ENCODE data around the gene DTX1. TPM values are rescaled to one million over a fixed set of nuclear protein-coding genes. Genes with fewer than 3 reads are reported as not detected.
A peak's percentile ranks its signal among the peaks of the same experiment; 100 is the strongest.

DTX1 gene
- total RNA-seq, 1 donor from 2014 or later, result 4.3 TPM

DNA sequence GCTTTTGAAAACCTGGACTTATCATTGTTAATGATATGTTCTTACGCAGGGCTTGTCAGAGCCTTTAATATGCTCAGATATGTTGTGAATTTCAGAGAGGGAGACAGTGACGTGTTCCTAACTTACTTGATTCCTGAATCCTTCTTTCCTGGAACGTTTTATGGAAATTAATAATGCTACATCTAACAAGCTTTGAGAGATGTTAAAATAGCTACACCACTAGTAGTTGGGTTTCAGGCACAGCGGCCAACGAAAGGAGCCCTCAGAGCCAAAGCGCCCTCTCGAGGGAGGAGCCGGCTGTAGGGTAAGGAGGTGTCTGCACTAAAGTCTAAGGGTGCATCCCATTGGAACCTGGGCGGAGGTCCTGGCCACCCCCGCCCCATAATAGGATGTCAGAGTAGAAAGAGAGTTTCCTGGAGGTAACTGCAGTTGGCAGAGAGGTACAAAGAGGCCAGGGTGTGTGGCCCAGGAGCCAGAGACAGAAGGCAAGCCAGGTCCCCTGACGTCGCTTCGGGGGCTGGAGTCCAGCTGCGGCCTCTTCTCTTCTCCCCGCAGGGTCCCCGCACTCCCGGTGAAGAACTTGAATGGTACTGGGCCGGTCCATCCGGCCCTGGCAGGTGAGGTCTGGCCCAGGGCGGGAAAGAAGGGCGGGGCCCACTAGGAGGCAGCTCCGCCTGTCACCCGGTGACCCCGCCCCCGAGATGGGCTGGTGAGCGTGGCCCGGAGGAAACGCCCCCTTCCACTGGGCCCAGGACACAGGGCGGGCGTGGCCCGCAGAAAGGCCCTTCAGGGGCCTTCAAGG, 36.3 kb downstream of the DTX1 start:
- H3K27me3 Mint-ChIP-seq (ENCODE audit: unreplicated experiment), result peaks cover 14% of the 10 kb centered on the region
- peak overlapping the region; percentile 75 for H3K4me3 Mint-ChIP-seq (ENCODE audit: unreplicated experiment)
- TF ChIP-seq, protein P1, sequence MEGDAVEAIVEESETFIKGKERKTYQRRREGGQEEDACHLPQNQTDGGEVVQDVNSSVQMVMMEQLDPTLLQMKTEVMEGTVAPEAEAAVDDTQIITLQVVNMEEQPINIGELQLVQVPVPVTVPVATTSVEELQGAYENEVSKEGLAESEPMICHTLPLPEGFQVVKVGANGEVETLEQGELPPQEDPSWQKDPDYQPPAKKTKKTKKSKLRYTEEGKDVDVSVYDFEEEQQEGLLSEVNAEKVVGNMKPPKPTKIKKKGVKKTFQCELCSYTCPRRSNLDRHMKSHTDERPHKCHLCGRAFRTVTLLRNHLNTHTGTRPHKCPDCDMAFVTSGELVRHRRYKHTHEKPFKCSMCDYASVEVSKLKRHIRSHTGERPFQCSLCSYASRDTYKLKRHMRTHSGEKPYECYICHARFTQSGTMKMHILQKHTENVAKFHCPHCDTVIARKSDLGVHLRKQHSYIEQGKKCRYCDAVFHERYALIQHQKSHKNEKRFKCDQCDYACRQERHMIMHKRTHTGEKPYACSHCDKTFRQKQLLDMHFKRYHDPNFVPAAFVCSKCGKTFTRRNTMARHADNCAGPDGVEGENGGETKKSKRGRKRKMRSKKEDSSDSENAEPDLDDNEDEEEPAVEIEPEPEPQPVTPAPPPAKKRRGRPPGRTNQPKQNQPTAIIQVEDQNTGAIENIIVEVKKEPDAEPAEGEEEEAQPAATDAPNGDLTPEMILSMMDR (IDR thresholded peaks at IDR 0.05; ENCODE audit: partially characterized antibody, unreplicated experiment), result no peak
- H3K4me1 Mint-ChIP-seq (ENCODE audit: low read depth, unreplicated experiment), result peaks cover 20% of the 10 kb centered on the region
- peak; percentile 59 for DNase-seq
- no peak overlapping the region for H3K27ac Mint-ChIP-seq (ENCODE audit: unreplicated experiment)
- peaks cover 2% of the 10 kb centered on the region for H3K9me3 Mint-ChIP-seq (ENCODE audit: unreplicated experiment)
- no peaks in the 10 kb centered on the region for H3K36me3 Mint-ChIP-seq (ENCODE audit: unreplicated experiment)

DNA sequence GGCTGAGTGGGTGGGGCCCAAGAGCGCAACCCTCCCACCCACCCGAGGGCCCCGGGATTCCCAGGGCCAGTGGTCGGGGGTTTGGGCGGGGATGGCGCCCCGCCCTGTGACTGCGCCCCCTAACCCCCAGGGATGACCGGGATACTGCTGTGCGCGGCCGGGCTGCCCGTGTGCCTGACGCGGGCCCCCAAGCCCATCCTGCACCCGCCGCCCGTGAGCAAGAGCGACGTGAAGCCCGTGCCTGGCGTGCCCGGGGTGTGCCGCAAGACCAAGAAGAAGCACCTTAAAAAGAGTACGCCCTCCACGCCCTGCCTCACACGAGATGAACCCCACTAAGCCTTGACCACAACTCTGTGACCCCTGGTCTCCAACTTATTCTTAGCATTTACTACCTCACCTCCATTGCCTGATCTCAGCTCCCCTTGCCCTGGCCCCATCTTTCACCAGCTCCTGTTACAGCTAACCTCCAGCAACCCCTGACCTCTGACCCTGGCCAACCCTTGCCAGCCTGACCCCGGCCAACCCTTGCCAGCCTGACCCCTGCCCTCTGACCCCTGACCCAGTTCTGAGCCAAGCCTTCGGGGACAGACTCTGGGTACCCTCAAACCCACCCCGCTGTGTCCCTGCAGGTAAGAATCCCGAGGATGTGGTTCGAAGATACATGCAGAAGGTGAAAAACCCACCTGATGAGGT, 37.0 kb downstream of the DTX1 start:
- no peak overlapping the region for H3K27ac Mint-ChIP-seq (ENCODE audit: unreplicated experiment)
- DNase-seq, result no peak
- TF ChIP-seq, protein P1 (IDR thresholded peaks at IDR 0.05; ENCODE audit: partially characterized antibody, unreplicated experiment), result no peak
- no peak overlapping the region for H3K4me3 Mint-ChIP-seq (ENCODE audit: unreplicated experiment)
- H3K9me3 Mint-ChIP-seq (ENCODE audit: unreplicated experiment), result peaks cover 2% of the 10 kb centered on the region
- peaks cover 20% of the 10 kb centered on the region for H3K4me1 Mint-ChIP-seq (ENCODE audit: low read depth, unreplicated experiment)
- peaks cover 13% of the 10 kb centered on the region for H3K27me3 Mint-ChIP-seq (ENCODE audit: unreplicated experiment)
- H3K36me3 Mint-ChIP-seq (ENCODE audit: unreplicated experiment), result no peaks in the 10 kb centered on the region

DNA sequence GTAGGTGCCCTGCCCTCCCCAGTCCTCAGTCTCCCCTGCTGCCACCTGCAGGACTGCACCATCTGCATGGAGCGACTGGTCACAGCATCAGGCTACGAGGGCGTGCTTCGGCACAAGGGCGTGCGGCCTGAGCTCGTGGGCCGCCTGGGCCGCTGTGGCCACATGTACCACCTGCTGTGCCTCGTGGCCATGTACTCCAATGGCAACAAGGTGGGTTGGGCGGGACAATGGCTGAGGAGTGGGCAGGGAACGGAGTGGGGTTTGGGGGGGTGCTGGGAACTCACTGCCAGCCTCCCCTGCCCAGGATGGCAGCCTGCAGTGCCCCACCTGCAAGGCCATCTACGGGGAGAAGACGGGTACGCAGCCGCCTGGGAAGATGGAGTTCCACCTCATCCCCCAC, 38.2 kb downstream of the DTX1 start:
- Mint-ChIP-seq H3K27me3 (ENCODE audit: unreplicated experiment) (peaks cover 13% of the 10 kb centered on the region), H3K4me3 (ENCODE audit: unreplicated experiment) (no peak overlapping the region), H3K4me1 (ENCODE audit: low read depth, unreplicated experiment) (peaks cover 20% of the 10 kb centered on the region), H3K36me3 (ENCODE audit: unreplicated experiment) (no peaks in the 10 kb centered on the region), H3K9me3 (ENCODE audit: unreplicated experiment) (peaks cover 2% of the 10 kb centered on the region), H3K27ac (ENCODE audit: unreplicated experiment) (no peak overlapping the region)
- TF ChIP-seq, protein P1 (IDR thresholded peaks at IDR 0.05; ENCODE audit: partially characterized antibody, unreplicated experiment), result no peak
- DNase-seq, result no peak

DNA sequence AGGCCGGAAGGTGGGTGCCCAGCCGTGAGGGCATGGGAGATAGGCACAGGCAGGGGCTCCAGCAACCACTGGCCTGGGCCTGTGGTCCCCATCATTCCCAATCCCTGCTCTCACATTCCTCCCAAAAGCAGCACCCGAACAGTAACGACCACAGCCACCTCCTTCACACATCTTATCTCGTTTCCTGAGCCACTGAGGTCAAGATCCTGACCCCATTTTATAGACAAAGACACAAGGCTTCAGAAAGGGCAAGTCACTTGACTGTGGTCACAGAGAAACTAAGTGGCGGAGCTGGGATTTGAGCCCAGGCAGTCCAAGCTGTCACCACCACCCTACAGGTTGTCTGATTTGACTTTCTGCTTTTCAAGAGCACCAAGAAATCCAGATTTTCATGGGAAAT, 38.9 kb downstream of the DTX1 start:
- Mint-ChIP-seq H3K27me3 (ENCODE audit: unreplicated experiment) (peaks cover 12% of the 10 kb centered on the region), H3K4me3 (ENCODE audit: unreplicated experiment) (no peak overlapping the region), H3K9me3 (ENCODE audit: unreplicated experiment) (peaks cover 2% of the 10 kb centered on the region), H3K36me3 (ENCODE audit: unreplicated experiment) (no peaks in the 10 kb centered on the region), H3K4me1 (ENCODE audit: low read depth, unreplicated experiment) (peaks cover 20% of the 10 kb centered on the region), H3K27ac (ENCODE audit: unreplicated experiment) (no peak overlapping the region)
- no peak for DNase-seq
- TF ChIP-seq, protein P1 (IDR thresholded peaks at IDR 0.05; ENCODE audit: partially characterized antibody, unreplicated experiment), result no peak
